ENCODE data around the gene ELP2.

The ELP2 gene

GRCh38 chr18:36120297-36120696 lies 9.4 kb upstream of the ELP2 start:
- DNase-seq (ENCODE audit: low read depth in 2 of 2), result no peak

DNA sequence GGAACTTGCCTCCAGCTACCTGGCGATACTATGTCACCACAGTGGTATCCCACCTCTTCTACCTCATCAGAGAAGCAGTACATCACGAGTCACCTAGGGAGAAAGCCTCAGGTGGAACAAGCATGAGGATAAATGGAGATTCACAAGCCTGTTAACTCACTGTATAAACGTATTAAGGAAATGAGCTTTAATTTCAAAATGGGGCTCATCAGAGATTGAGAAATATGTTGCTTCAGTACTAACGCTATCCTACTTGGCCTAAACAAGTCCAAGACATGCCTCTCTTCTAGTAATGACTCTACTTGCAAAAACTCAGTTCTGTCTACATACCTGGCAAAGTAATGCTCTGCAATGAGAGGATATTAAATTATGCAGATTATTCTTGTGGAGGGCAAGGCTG lies 4.9 kb upstream of the ELP2 start:
- DNase-seq (ENCODE audit: low read depth in 2 of 2), result no peak

- no peak for DNase-seq (ENCODE audit: low read depth in 2 of 2)
Observed at GRCh38 chr18:36126668-36127067, 3.0 kb upstream of the ELP2 start.

DNA sequence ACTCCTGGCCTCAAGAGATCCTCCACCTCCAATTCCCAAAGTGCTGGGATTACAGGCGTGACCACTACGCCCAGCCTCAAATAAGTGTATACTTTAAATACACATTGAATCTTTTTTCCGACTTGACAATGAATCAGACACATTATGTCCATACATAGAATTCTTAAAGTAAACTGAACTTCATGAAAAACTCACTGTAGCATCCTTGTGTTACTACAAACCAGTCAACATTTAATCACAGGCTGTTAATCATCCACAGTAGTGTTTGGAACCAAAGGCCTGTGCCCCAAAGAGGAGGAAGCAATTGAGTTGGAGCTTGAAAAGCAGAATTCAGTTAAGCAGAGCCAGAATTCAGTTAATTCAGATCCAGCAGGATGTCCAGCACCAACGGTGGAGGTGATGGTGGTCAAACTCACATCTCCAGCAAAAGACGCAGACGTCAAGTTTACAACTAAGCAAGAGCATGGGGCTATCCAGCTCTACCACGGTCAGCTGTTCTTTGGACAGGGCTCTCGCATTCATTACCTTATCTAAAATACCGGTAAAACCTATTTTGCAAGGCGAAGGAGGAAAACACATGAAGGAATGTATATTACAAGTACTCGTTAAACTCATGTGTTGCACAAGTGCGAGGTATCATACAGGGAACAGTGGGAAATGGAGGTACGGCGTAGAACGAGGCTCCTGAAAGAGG lies 1.7 kb upstream of the ELP2 start:
- DNase-seq (ENCODE audit: low read depth in 2 of 2), result no peak

DNA sequence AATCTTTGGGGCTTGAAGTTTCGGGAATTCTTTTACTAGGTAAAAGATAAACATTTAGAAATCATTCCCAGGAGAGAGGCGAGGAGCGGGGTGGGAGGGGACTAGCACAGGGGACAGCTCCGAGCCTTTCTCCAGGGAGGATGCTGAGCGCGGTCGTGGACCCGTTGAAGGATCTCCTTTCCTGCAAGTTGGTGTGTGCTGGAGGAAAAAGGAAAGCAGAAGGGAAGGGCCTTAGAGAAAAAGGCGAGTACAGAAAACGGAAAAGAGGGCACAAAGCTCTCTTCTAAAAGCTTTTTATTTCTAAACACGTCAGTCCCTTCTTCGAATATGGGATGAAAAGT lies 1.2 kb upstream of the ELP2 start:
- no peak for DNase-seq (ENCODE audit: low read depth in 2 of 2)

GRCh38 chr18:36128907-36129299 lies 796 bp upstream of the ELP2 start:
- DNase-seq (ENCODE audit: low read depth in 2 of 2), result no peak

- DNase-seq (ENCODE audit: low read depth in 2 of 2), result no peak
Observed at GRCh38 chr18:36130039-36130831, 536 bp downstream of the ELP2 start.

- no peak for DNase-seq (ENCODE audit: low read depth in 2 of 2)
Observed at GRCh38 chr18:36130883-36131653, 1.4 kb downstream of the ELP2 start.

- DNase-seq (ENCODE audit: low read depth in 2 of 2), result no peak
Observed at GRCh38 chr18:36131692-36132483, 2.2 kb downstream of the ELP2 start.

- no peak for DNase-seq (ENCODE audit: low read depth in 2 of 2)
Observed at GRCh38 chr18:36132756-36133155, 3.1 kb downstream of the ELP2 start.

DNA sequence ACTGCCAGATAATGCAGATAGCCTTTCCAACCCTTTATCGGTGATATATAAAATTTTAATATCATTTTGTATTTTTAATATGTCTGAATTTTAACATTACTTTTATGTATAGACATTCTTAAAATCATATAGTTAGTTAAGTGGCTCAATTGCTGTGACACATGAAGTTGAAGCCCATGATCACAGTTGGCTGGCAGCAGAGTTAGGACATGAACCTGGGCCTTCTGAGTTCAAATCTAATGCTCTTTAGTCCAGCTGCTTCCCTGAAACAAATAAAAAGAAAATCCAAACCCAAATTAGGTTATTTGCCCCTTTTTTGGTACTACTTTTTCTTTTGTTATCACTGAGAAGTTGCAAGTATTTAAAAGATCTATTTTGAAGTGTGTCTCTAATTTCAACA lies 5.6 kb downstream of the ELP2 start:
- no peak for DNase-seq (ENCODE audit: low read depth in 2 of 2)

DNA sequence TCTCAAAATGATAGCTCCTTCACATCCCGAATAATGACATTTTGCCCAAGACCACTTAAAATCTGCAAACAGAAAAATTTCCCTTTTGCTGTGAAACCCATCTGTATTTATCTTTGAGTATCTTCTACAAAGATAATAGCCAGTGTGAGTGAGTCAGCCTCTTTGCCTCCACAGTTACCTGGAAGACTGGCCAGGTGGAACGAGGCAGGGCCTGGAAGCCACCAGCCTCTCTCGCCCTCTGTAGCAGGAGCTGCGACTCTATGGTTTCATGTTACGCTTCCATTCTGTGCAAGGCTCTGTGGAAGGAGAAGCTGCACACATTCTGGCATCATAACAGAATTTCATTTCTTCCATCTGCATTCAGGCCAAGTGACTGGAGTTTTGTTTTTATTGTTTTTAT lies 9.5 kb downstream of the ELP2 start:
- DNase-seq (ENCODE audit: low read depth in 2 of 2), result no peak

GRCh38 chr18:36141576-36141975 lies 11.9 kb downstream of the ELP2 start:
- DNase-seq (ENCODE audit: low read depth in 2 of 2), result no peak

GRCh38 chr18:36142751-36143150 lies 13.1 kb downstream of the ELP2 start:
- no peak for DNase-seq (ENCODE audit: low read depth in 2 of 2)

DNA sequence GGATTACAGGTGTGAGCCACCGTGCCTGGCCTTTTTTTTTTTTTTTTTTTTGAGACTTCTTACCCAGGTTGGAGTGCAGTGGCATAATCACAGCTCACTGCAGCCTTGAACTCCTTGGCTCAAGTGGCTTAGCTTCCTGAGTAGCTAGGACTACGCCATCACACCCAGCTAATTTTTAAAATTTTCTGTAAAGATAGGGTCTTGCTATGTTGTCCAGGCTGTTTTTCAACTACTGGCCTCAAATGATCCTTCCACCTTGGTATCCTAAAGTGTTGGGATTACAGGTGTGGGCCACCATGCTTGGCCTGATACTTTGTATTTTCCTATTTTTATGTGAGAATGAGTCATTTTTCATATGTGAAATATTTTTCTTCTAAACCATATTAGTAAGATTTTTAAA lies 13.7 kb downstream of the ELP2 start:
- DNase-seq (ENCODE audit: low read depth in 2 of 2), result no peak

- DNase-seq (ENCODE audit: low read depth in 2 of 2), result no peak
Observed at GRCh38 chr18:36149514-36150289, 20.0 kb downstream of the ELP2 start.

DNA sequence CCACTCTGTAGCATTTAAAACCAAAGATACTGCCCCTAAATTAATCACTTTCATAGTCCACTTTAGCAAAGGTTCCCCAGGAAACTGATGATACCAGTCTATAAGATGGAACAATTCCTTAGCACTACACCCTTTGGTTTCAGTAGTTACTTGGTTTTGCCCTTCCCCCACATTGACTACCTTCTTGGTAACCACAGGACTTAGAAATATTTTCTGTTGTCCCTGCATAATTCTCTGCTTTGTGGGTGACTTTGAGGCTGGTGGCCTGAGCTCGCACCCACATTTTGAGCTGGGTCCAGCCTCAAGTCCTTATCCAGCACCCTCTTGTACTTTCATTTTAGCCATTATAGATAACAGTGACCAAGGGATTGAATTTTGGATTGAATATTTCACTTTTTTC lies 23.1 kb downstream of the ELP2 start:
- DNase-seq (ENCODE audit: low read depth in 2 of 2), result no peak

DNA sequence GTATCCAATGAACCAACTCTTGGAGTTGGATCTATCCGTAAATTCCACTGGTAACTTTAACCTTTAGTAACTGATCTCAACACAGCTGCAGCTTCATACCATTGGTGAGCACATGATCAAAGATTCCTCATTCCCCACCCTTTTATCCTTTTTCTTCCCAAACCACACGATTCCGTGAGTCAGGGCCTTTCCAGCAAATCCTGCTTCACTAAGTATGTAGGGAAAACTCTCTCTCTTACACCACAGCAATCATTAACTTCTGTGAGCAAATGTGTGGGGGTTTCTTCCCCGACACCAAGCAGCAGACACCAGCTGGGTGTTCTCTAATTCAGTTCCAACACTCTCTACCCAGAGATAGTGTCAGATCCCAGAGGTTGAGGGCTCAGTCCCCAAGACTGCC lies 23.5 kb downstream of the ELP2 start:
- DNase-seq (ENCODE audit: low read depth in 2 of 2), result no peak

DNA sequence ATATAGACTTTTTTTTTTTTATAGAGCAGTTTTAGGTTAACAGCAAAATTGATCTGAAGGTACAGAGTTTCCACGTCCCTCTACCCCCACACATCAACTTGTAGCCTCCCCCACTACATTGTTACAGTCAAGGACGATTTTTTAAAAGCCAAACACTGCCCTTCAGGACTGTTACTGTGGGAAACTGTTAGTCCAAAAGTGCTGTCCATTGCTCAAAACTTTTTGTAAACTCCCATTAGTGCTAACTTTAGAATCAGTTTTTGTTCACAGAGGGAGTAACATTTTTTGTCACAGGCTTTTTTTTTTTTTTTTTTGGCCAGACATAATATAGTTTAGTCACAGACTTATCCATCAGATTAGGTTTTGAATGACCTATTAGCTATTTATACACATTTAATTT lies 24.1 kb downstream of the ELP2 start:
- no peak for DNase-seq (ENCODE audit: low read depth in 2 of 2)

DNA sequence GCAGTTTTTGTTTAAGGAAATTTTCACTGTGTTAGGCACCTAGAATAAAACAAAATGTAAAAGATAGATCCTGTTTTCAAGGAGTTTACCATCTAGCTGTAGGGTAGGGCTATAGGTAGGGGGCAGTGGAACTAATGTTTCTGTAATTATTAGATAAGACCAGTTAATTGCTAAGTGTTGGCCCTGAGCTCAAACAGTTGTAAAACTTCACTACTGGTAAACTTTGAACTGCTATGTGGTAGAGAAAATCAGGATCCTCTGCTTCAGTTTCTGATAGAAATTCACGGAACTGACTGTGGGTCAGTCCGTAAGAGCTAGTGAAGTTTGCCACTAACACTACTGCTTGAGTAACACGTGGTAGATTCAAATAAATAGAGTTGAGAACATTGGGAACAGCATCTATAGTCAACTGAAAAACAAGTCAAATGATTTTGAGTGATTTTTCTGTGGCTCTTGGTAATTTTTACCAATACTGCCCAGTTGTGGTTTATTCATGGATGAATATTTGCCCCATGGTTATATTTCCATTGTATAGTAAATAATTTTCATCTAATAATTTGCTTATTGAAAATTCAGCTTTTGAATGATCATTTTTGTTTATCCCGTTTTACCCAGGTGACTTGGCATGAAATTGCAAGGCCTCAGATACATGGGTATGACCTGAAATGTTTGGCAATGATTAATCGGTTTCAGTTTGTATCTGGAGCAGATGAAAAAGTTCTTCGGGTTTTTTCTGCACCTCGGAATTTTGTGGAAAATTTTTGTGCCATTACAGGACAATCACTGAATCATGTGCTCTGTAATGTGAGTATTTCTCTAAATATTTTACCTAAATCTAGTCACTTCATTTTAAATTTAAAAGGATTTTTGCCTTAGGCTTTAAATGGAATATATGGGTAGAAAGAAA lies 26.4 kb downstream of the ELP2 start:
- DNase-seq (ENCODE audit: low read depth in 2 of 2), result no peak
